ENCODE results near the gene PDLIM1.
A peak's percentile ranks its signal among the peaks of the same experiment; 100 is the strongest.

Gene PDLIM1

GRCh38 chr10:95247881-95248583 is 42.8 kb downstream of the PDLIM1 start:
- ATAC-seq = peak; percentile 4; the same call in 2 of the 3 replicates
- TF ChIP-seq ARNTL (CRISPR knock-in tag; IDR thresholded peaks at IDR 0.05; ENCODE audit: borderline replicate concordance, low read depth) (no peak), GLIS3 (CRISPR knock-in tag; IDR thresholded peaks at IDR 0.05) (no peak), CSRNP3 (CRISPR knock-in tag; IDR thresholded peaks at IDR 0.05) (no peak), ZFP3 (CRISPR knock-in tag; IDR thresholded peaks at IDR 0.05) (no peak), SNAI2 (CRISPR knock-in tag; IDR thresholded peaks at IDR 0.05) (no peak), ZC3H10 (CRISPR knock-in tag; IDR thresholded peaks at IDR 0.05) (no peak), CREB5 (CRISPR knock-in tag; IDR thresholded peaks at IDR 0.05; ENCODE audit: low read depth) (no peak), CSDC2 (CRISPR knock-in tag; IDR thresholded peaks at IDR 0.05) (no peak), ESRRG (CRISPR knock-in tag; IDR thresholded peaks at IDR 0.05) (no peak), ZFP30 (CRISPR knock-in tag; IDR thresholded peaks at IDR 0.05) (no peak), ZNF565 (CRISPR knock-in tag; conservative IDR thresholded peaks at IDR 0.05; ENCODE audit: low read depth) (no peak), TSHZ2 (CRISPR knock-in tag; IDR thresholded peaks at IDR 0.05) (no peak)

- TF ChIP-seq, protein P1, sequence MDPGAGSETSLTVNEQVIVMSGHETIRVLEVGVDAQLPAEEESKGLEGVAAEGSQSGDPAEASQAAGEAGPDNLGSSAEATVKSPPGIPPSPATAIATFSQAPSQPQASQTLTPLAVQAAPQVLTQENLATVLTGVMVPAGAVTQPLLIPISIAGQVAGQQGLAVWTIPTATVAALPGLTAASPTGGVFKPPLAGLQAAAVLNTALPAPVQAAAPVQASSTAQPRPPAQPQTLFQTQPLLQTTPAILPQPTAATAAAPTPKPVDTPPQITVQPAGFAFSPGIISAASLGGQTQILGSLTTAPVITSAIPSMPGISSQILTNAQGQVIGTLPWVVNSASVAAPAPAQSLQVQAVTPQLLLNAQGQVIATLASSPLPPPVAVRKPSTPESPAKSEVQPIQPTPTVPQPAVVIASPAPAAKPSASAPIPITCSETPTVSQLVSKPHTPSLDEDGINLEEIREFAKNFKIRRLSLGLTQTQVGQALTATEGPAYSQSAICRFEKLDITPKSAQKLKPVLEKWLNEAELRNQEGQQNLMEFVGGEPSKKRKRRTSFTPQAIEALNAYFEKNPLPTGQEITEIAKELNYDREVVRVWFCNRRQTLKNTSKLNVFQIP (CRISPR knock-in tag; IDR thresholded peaks at IDR 0.05; ENCODE audit: borderline replicate concordance, low read depth) = no peak
- TF ChIP-seq ISL1 (CRISPR knock-in tag; IDR thresholded peaks at IDR 0.05) (peak; percentile 51), PPARA (CRISPR knock-in tag; IDR thresholded peaks at IDR 0.05; ENCODE audit: borderline replicate concordance) (no peak), TSHZ2 (CRISPR knock-in tag; IDR thresholded peaks at IDR 0.05) (no peak), ARNTL (CRISPR knock-in tag; IDR thresholded peaks at IDR 0.05; ENCODE audit: borderline replicate concordance, low read depth) (no peak), ZNF565 (CRISPR knock-in tag; conservative IDR thresholded peaks at IDR 0.05; ENCODE audit: low read depth) (no peak), CSRNP3 (CRISPR knock-in tag; IDR thresholded peaks at IDR 0.05) (no peak), CREB5 (CRISPR knock-in tag; IDR thresholded peaks at IDR 0.05; ENCODE audit: low read depth) (peak; percentile 60), ZFP3 (CRISPR knock-in tag; IDR thresholded peaks at IDR 0.05) (no peak), ZNF70 (CRISPR knock-in tag; IDR thresholded peaks at IDR 0.05) (no peak), BACH2 (CRISPR knock-in tag; IDR thresholded peaks at IDR 0.05; ENCODE audit: borderline replicate concordance) (no peak)
- peak; percentile 82 for ATAC-seq
These were observed 43.5 kb downstream of the PDLIM1 start for GRCh38 chr10:95247200-95247880.
